GM23248 (cell line): ENCODE data around the gene CHCHD5. TPM values are rescaled to one million over a fixed set of nuclear protein-coding genes. Genes with fewer than 3 reads are reported as not detected.

Experiments used
- DNase-seq: peaks from one replicate; pipeline ENCODE4 v3.0.0-alpha.2; 2015
- H2AFZ ChIP-seq: fragments of 200-600 bp; sonication (generic); 2 replicates; pipeline ENCODE4 v1.6.1; 2016; ENCODE audit warnings: antibody characterized with exemption
- H3F3A ChIP-seq: fragments of 200-600 bp; sonication (generic); 2 replicates; pipeline ENCODE4 v1.6.1; 2016; ENCODE audit warnings: mild to moderate bottlenecking, antibody characterized with exemption, mixed run types; ENCODE audit not compliant: insufficient read depth
- H3K27ac ChIP-seq: fragments of 200-600 bp; sonication (generic); 2 replicates; pipeline ENCODE4 v1.5.1; 2016; ENCODE audit warnings: mild to moderate bottlenecking
- H3K27me3 ChIP-seq: fragments of 200-600 bp; sonication (generic); replicated peaks from 2 replicates; pipeline ENCODE4 v1.6.1; 2016; ENCODE audit warnings: mild to moderate bottlenecking; ENCODE audit not compliant: insufficient read depth
- H3K36me3 ChIP-seq: fragments of 200-600 bp; sonication (generic); 2 replicates; pipeline ENCODE4 v1.6.1; 2016; ENCODE audit warnings: low read depth, mild to moderate bottlenecking
- H3K4me1 ChIP-seq: fragments of 200-600 bp; sonication (generic); 2 replicates; pipeline ENCODE4 v1.6.1; 2016; ENCODE audit warnings: mild to moderate bottlenecking; ENCODE audit not compliant: insufficient read depth
- H3K4me2 ChIP-seq: fragments of 200-600 bp; sonication (generic); one replicate; pipeline ENCODE4 v1.6.1; 2016; ENCODE audit warnings: mild to moderate bottlenecking; ENCODE audit not compliant: unreplicated experiment
- H3K4me3 ChIP-seq: fragments of 200-600 bp; sonication (generic); 2 replicates; pipeline ENCODE4 v1.5.1; 2016; ENCODE audit warnings: mild to moderate bottlenecking
- H3K79me2 ChIP-seq: fragments of 200-600 bp; sonication (generic); 2 replicates; pipeline ENCODE4 v1.6.1; 2016; ENCODE audit warnings: mild to moderate bottlenecking; ENCODE audit not compliant: insufficient read depth
- H3K9ac ChIP-seq: fragments of 200-600 bp; sonication (generic); 2 replicates; pipeline ENCODE4 v1.6.1; 2016; ENCODE audit warnings: mild to moderate bottlenecking
- H3K9me2 ChIP-seq: fragments of 200-600 bp; sonication (generic); 2 replicates; pipeline ENCODE4 v1.6.1; 2016; ENCODE audit warnings: mixed run types, mild to moderate bottlenecking, moderate library complexity; ENCODE audit not compliant: insufficient read depth
- H3K9me3 ChIP-seq: fragments of 200-600 bp; sonication (generic); one replicate; pipeline ENCODE4 v1.6.1; 2017; ENCODE audit warnings: low read depth
- H4K20me1 ChIP-seq: fragments of 200-600 bp; sonication (generic); 2 replicates; pipeline ENCODE4 v1.6.0; 2016; ENCODE audit not compliant: insufficient read depth
- EZH2 ChIP-seq: fragments of 200-600 bp; sonication (generic); IDR thresholded peaks from 2 replicates; pipeline ENCODE4 v1.6.1; 2018; ENCODE audit warnings: antibody characterized with exemption, mild to moderate bottlenecking; ENCODE audit not compliant: insufficient read depth, poor library complexity, severe bottlenecking
- EZH2phosphoT487 ChIP-seq: fragments of 200-600 bp; sonication (generic); IDR thresholded peaks from 2 replicates; pipeline ENCODE4 v1.6.1; 2018; ENCODE audit warnings: antibody characterized with exemption, moderate library complexity, mild to moderate bottlenecking, low read depth; ENCODE audit not compliant: insufficient read depth
- WGBS, 2 experiments: methylation state at CpG; one replicate each; pipeline ENCODE4 v1.1.6; 2015 to 2017; ENCODE audit warnings: low lambda C conversion rate in 2 of 2, low coverage in 1 of 2; ENCODE audit errors: missing lambda C conversion rate in 2 of 2; 5-methylcytosine and 5-hydroxymethylcytosine counted together
- in situ Hi-C: fragments of 300-500 bp; cut with MboI; formaldehyde crosslinking; loops from 2 replicates; pipeline ENCODE4 v1.15.0; 2020
- polyA plus RNA-seq: library from polyadenylated mRNA; unstranded; fragments of >200 nt; fragmentation: Nextera tagmentation; extraction: Ambion mirVana; gene quantifications from 2 replicates; pipeline ENCODE4 v1.2.1, GENCODE V29; 2016
- total RNA-seq: library from RNA; depleted of rRNA; stranded (reverse); fragments of >200 nt; shearing (Covaris generic); gene quantifications from 2 replicates; pipeline ENCODE4 v1.2.3, GENCODE V29; 2014

Gene CHCHD5
- total and polyA plus RNA-seq, 2 experiments from 2014 or later, result 9.5 to 55.4 TPM

- peaks cover 70% of the 10 kb centered on the region for H3K4me1 ChIP-seq
- no peak for DNase-seq
- H2AFZ ChIP-seq, result 0 out of 2 replicates have a peak overlapping the region, but pooled peaks have one; percentile 27
- H3K79me2 ChIP-seq, result peaks cover 5% of the 10 kb centered on the region; the same call in 1 of the 2 replicates
- no peak overlapping the region for H3K4me3 ChIP-seq
- no peaks in the 10 kb centered on the region for H4K20me1 ChIP-seq
- H3F3A ChIP-seq, result peaks cover 65% of the 10 kb centered on the region
- H3K27ac ChIP-seq, result peak overlapping the region; percentile 76
- TF ChIP-seq EZH2, result no peak
- TF ChIP-seq EZH2phosphoT487, result no peak
- H3K9me2 ChIP-seq, result no peaks in the 10 kb centered on the region
- WGBS, 2 experiments, result 76 to 81% methylated on average over 4 of the region's 4 CpGs
- H3K36me3 ChIP-seq, result no peaks in the 10 kb centered on the region
- H3K27me3 ChIP-seq, result no peaks in the 10 kb centered on the region
- in situ Hi-C loops, result no loop called here
- no peaks in the 10 kb centered on the region for H3K9me3 ChIP-seq
- H3K9ac ChIP-seq, result no peak overlapping the region
- peak overlapping the region; percentile 16 for H3K4me2 ChIP-seq
Observed at GRCh38 chr2:112630268-112630667, 45.9 kb downstream of the CHCHD5 start.

GRCh38 chr2:112633708-112634107, 49.3 kb downstream of the CHCHD5 start:
- Histone ChIP-seq H2AFZ (no peak overlapping the region), H3K79me2 (peaks cover 2% of the 10 kb centered on the region; the same call in 1 of the 2 replicates), H4K20me1 (no peaks in the 10 kb centered on the region), H3K9me3 (no peaks in the 10 kb centered on the region), H3K27me3 (no peaks in the 10 kb centered on the region), H3K9ac (no peak overlapping the region), H3K4me2 (no peak overlapping the region), H3K27ac (no peak overlapping the region), H3K4me1 (peaks cover 38% of the 10 kb centered on the region), H3K9me2 (no peaks in the 10 kb centered on the region), H3K4me3 (no peak overlapping the region), H3K36me3 (no peaks in the 10 kb centered on the region), H3F3A (peaks cover 35% of the 10 kb centered on the region)
- 77 to 82% methylated on average over 5 of the region's 5 CpGs for WGBS, 2 experiments
- in situ Hi-C loops, result no loop called here
- no peak for TF ChIP-seq EZH2phosphoT487
- TF ChIP-seq EZH2, result no peak
- no peak for DNase-seq

- Histone ChIP-seq H2AFZ (no peak overlapping the region), H3K9me2 (no peaks in the 10 kb centered on the region), H4K20me1 (no peaks in the 10 kb centered on the region), H3K4me2 (no peak overlapping the region), H3K79me2 (no peaks in the 10 kb centered on the region), H3K9ac (no peak overlapping the region), H3K27ac (no peak overlapping the region), H3K4me1 (peaks cover 35% of the 10 kb centered on the region), H3K36me3 (no peaks in the 10 kb centered on the region), H3K9me3 (no peaks in the 10 kb centered on the region), H3K27me3 (no peaks in the 10 kb centered on the region), H3K4me3 (no peak overlapping the region), H3F3A (peaks cover 29% of the 10 kb centered on the region)
- no peak for DNase-seq
- TF ChIP-seq EZH2phosphoT487 (no peak), EZH2 (no peak)
- 91 to 92% methylated on average over 14 to 16 of the region's 16 CpGs for WGBS, 2 experiments
- in situ Hi-C loops, result no loop called here
Observed at GRCh38 chr2:112634153-112634873, 49.9 kb downstream of the CHCHD5 start.

- Histone ChIP-seq H3K27me3 (no peaks in the 10 kb centered on the region), H3K27ac (no peak overlapping the region), H2AFZ (no peak overlapping the region), H3K79me2 (no peaks in the 10 kb centered on the region), H3F3A (peaks cover 29% of the 10 kb centered on the region), H3K4me1 (peaks cover 35% of the 10 kb centered on the region), H3K4me3 (no peak overlapping the region), H3K9me3 (no peaks in the 10 kb centered on the region), H3K9me2 (no peaks in the 10 kb centered on the region), H3K36me3 (no peaks in the 10 kb centered on the region), H3K4me2 (no peak overlapping the region), H4K20me1 (no peaks in the 10 kb centered on the region), H3K9ac (no peak overlapping the region)
- TF ChIP-seq EZH2 (no peak), EZH2phosphoT487 (no peak)
- 98 to 100% methylated on average over 6 of the region's 6 CpGs for WGBS, 2 experiments
- in situ Hi-C loops, result no loop called here
- no peak for DNase-seq
Observed at GRCh38 chr2:112634874-112635157, 50.4 kb downstream of the CHCHD5 start.
